Osteocyte (in vitro differentiated cells): ENCODE measurements around the gene CDCA4. TPM values are rescaled to one million over a fixed set of nuclear protein-coding genes. Genes with fewer than 3 reads are reported as not detected.
"Not testable (repeated sequence)": the region's sequence is repeated elsewhere in the genome, so short reads cannot be mapped to it uniquely, and the experiment has no call there.

Source experiments
- DNase-seq: peaks from one replicate; pipeline ENCODE4 v3.0.0; 2021; ENCODE audit warnings: mixed read lengths; ENCODE audit not compliant: unreplicated experiment; ENCODE audit errors: extremely low spot score
- H3K27ac Mint-ChIP-seq: one replicate; pipeline ENCODE4 v1.8.0; 2021; ENCODE audit warnings: mild to moderate bottlenecking, mixed read lengths; ENCODE audit not compliant: unreplicated experiment
- H3K27me3 Mint-ChIP-seq: one replicate; pipeline ENCODE4 v1.8.0; 2021; ENCODE audit warnings: mixed read lengths; ENCODE audit not compliant: unreplicated experiment
- H3K36me3 Mint-ChIP-seq: one replicate; pipeline ENCODE4 v1.8.0; 2021; ENCODE audit warnings: mixed read lengths; ENCODE audit not compliant: unreplicated experiment
- H3K4me1 Mint-ChIP-seq: one replicate; pipeline ENCODE4 v1.8.0; 2021; ENCODE audit warnings: mixed read lengths; ENCODE audit not compliant: unreplicated experiment
- H3K4me3 Mint-ChIP-seq: one replicate; pipeline ENCODE4 v1.8.0; 2021; ENCODE audit warnings: mild to moderate bottlenecking, moderate library complexity, mixed read lengths; ENCODE audit not compliant: unreplicated experiment
- H3K9me3 Mint-ChIP-seq: one replicate; pipeline ENCODE4 v1.8.0; 2021; ENCODE audit warnings: mixed read lengths; ENCODE audit not compliant: unreplicated experiment
- total RNA-seq: library from RNA; stranded (reverse); gene quantifications from 2 replicates; pipeline ENCODE4 v1.2.1, GENCODE V29; 2021
- TF ChIP-seq, protein P1 (sequence below): fragments of 200-600 bp; sonication (generic); IDR thresholded peaks from 2 replicates; pipeline ENCODE4 v1.5.0; 2021; ENCODE audit warnings: antibody characterized with exemption, mild to moderate bottlenecking, moderate library complexity

The CDCA4 gene
- total RNA-seq, 1 donor from 2014 or later = 14.6 TPM

DNA sequence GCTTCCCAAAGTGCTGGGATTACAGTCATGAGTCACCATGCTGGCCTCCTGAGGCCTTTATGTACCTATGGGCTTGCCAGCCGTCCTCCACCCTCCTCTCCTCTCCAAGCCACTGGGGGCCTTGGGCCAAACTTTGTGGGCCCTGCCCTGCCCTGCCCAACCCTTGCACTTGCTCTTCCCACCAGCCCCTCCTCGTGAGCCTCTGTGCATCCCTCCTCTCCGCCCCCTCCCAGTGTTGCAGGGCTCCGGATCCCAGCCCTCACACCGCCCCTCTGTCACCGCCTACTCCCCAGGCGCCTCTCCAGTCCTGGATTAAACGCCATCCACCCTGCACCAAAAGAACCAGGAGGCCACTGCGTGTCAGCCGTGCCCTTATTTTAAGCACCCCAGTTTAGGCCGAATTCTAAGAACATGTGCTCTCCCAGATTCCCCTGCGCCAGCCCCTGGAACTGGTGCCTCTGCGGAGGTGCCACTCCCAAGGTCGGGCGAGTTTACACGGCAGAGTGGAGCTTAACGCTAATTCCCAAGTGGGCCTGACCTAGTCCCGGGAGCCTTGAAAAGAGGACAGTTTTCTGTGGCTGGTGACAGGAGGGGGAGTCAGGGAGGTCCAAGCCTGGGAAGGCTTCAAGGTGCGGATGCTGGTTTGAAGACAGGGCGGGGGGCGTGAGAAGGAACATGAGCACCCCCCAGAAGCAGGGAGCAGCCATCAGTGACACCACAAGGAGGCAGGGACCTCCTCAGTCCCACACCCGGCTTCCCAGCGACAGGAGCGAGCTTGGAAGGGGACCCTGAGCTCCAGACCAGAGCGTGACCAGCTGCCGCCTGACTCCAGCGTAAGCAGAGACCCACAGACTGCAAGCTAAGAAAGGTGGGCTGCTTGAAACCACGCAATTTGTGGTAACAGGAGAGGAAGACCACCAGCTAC is 21.2 kb upstream of the CDCA4 start:
- DNase-seq = no peak
- H3K4me1 Mint-ChIP-seq = peaks cover 8% of the 10 kb centered on the region
- TF ChIP-seq, protein P1, sequence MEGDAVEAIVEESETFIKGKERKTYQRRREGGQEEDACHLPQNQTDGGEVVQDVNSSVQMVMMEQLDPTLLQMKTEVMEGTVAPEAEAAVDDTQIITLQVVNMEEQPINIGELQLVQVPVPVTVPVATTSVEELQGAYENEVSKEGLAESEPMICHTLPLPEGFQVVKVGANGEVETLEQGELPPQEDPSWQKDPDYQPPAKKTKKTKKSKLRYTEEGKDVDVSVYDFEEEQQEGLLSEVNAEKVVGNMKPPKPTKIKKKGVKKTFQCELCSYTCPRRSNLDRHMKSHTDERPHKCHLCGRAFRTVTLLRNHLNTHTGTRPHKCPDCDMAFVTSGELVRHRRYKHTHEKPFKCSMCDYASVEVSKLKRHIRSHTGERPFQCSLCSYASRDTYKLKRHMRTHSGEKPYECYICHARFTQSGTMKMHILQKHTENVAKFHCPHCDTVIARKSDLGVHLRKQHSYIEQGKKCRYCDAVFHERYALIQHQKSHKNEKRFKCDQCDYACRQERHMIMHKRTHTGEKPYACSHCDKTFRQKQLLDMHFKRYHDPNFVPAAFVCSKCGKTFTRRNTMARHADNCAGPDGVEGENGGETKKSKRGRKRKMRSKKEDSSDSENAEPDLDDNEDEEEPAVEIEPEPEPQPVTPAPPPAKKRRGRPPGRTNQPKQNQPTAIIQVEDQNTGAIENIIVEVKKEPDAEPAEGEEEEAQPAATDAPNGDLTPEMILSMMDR = no peak

DNA sequence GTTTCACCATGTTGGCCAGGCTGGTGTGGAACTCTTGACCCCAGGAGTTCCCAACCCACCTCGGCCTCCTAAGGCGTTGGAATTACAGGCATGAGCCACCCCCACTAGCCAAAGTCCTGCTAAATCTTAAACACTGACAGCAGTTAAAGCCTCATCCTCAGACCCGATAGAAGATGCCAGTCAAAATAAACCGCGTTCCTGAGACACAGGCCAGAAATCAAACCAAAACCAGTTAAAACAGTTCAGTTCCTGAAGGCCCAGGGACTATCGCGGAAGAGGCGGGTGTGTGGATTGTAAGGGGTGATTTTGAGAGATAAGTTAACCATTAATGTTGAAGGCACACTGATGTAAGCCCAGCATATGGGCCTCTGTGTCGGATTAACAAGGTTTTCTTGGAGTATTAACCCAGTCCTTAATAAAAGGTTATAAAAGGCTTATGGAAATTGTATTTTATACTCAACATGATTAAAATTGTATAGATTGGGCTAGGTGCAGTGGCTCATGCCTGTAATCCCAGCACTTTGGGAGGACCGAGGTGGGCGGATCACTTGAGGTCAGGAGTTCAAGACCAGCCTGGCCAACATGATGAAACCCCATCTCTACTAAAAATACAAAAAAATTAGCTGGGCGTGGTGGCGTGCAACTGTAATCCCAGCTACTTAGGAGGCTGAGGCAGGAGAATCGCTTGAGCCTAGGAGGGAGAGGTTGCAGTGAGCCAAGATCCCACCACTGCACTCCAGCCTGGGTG is 18.7 kb upstream of the CDCA4 start:
- Mint-ChIP-seq H3K27ac (no peak overlapping the region), H3K9me3 (no peaks in the 10 kb centered on the region), H3K4me1 (peaks cover 6% of the 10 kb centered on the region), H3K36me3 (no peaks in the 10 kb centered on the region), H3K27me3 (peaks cover 9% of the 10 kb centered on the region), H3K4me3 (no peak overlapping the region)
- TF ChIP-seq, protein P1 = no peak
- DNase-seq = no peak

More for the DNA sequence above, 21.2 kb upstream of the CDCA4 start:
- Mint-ChIP-seq H3K27ac (no peak overlapping the region), H3K27me3 (peaks cover 9% of the 10 kb centered on the region), H3K4me3 (no peak overlapping the region), H3K36me3 (no peaks in the 10 kb centered on the region), H3K9me3 (no peaks in the 10 kb centered on the region)

DNA sequence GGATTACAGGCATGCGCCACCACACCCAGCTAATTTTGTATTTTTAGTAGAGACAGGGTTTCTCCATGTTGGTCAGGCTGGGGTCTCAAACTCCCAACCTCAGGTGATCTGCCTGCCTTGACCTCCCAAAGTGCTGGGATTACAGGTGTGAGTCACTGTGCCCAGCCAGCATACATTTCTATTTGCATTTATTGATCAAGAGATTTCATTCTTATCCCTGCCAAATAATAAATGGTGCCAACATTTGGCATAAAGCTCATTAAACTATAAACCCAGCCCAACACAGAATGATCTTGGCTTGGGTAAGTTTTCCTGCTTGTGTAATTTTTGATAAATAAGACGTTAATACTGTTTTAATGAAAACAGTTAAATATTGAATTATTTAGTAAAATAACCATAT is 14.7 kb upstream of the CDCA4 start:
- H3K27ac Mint-ChIP-seq, DNase-seq: not testable (repeated sequence)

DNA sequence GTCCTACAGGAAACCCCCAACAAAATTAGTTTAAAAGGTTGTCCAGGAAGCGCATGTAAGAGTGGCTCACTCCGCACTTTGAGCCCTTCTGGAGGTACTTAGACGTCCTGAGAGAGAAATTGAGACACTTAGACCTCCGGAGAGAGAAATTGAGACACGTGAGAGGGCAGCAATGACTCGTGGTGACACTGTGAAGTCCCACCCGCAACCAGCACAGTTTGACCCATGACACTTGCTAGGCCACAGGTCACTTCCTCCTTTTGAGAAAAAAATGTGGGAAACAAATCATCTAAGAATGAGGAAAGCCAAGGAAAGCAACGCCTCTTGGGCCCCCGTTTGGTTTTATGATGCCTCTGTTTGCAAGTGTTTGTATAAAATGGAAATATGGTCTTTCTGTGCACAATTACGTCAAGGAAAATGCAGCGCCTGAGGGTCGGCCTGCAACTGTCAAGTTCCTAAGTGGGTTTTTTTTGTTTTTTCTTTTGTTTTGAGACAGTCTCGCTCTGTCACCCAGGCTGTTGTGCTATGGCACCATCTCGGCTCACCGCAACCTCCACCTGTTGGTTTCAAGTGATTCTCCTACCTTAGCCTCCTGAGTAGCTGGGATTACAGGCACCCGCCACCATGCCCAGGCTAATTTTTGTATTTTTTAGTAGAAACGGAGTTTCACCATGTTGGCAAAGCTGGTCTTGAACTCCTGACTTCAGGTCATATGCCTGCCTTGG is 13.6 kb upstream of the CDCA4 start:
- TF ChIP-seq, protein P1 = no peak
- no peak overlapping the region for H3K27ac Mint-ChIP-seq
- DNase-seq = no peak
- peaks cover 10% of the 10 kb centered on the region for H3K4me1 Mint-ChIP-seq
- H3K27me3 Mint-ChIP-seq = peaks cover 9% of the 10 kb centered on the region
- no peak overlapping the region for H3K4me3 Mint-ChIP-seq
- no peaks in the 10 kb centered on the region for H3K9me3 Mint-ChIP-seq
- H3K36me3 Mint-ChIP-seq = no peaks in the 10 kb centered on the region

More for the DNA sequence above, 14.7 kb upstream of the CDCA4 start:
- peaks cover 10% of the 10 kb centered on the region for H3K4me1 Mint-ChIP-seq
- H3K9me3 Mint-ChIP-seq, H3K36me3 Mint-ChIP-seq, H3K4me3 Mint-ChIP-seq: not testable (repeated sequence)
- H3K27me3 Mint-ChIP-seq = peaks cover 12% of the 10 kb centered on the region

DNA sequence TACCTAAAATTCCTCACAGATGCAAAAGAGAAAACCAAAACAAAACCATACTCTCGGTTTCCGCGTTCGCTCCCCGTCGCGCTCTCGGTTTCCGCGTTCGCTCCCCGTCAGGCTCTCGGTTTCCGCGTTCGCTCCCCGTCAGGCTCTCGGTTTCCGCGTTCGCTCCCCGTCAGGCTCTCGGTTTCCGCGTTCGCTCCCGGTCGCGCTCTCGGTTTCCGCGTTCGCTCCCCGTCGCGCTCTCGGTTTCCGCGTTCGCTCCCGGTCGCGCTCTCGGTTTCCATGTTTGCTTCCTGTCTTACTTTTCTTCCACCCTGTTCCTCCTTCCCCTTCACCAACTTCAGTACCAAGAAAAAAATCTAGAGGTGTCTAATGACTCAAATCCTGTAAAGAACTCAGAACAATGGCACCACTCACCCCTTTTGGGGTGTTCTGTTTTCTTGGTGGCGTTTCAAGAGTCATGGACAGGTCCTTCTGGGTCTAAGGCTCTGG is 12.6 kb upstream of the CDCA4 start:
- DNase-seq, H3K36me3 Mint-ChIP-seq, H3K4me1 Mint-ChIP-seq, H3K9me3 Mint-ChIP-seq, H3K27me3 Mint-ChIP-seq: not testable (repeated sequence)
- H3K27ac Mint-ChIP-seq = peak overlapping the region; percentile 63
- H3K4me3 Mint-ChIP-seq = peak overlapping the region; percentile 70

DNA sequence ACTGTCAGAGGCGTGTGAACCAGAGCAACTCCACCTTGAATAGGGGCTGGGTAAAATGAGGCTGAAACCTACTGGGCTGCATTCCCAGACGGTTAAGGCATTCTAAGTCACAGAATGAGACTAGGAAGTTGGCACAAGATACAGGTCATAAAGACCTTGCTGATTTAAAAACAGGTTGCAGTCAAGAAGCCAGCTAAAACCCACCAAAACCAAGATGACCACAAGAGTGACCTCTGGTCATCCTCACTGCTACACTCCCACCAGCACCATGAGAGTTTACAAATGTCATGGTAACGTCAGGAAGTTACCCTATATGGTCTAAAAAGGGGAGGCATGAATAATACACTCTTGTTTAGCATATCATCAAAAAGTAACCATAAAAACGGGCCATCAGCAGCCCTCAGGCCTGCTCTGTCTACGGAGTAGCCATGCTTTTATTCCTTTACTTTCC is 11.6 kb upstream of the CDCA4 start:
- not testable (repeated sequence) for H3K9me3 Mint-ChIP-seq, H3K36me3 Mint-ChIP-seq, H3K27me3 Mint-ChIP-seq, H3K4me1 Mint-ChIP-seq, H3K4me3 Mint-ChIP-seq, H3K27ac Mint-ChIP-seq, DNase-seq
